HUES64 (cell line): ENCODE results near the gene CARM1.
"Not testable (repeated sequence)": the region's sequence is repeated elsewhere in the genome, so short reads cannot be mapped to it uniquely, and the experiment has no call there.

Source experiments
- H3K27ac ChIP-seq: 2 replicates; pipeline ENCODE4 v1.7.0; 2013; ENCODE audit warnings: low read depth, low read length, inconsistent platforms
- H3K27me3 ChIP-seq: 2 replicates; pipeline ENCODE4 v1.6.1; 2013; ENCODE audit warnings: mild to moderate bottlenecking, low read length; ENCODE audit not compliant: insufficient read depth
- H3K36me3 ChIP-seq: 2 replicates; pipeline ENCODE4 v1.6.1; 2013; ENCODE audit warnings: mild to moderate bottlenecking, low read length; ENCODE audit not compliant: insufficient read depth
- H3K4me1 ChIP-seq: 2 replicates; pipeline ENCODE4 v1.6.1; 2013; ENCODE audit warnings: mild to moderate bottlenecking, low read length, moderate library complexity; ENCODE audit not compliant: insufficient read depth
- H3K4me3 ChIP-seq: 2 replicates; pipeline ENCODE4 v1.5.1; 2013; ENCODE audit warnings: mild to moderate bottlenecking, low read length, moderate library complexity
- H3K9ac ChIP-seq: 2 replicates; pipeline ENCODE4 v1.6.1; 2013; ENCODE audit warnings: mild to moderate bottlenecking, low read depth, low read length
- H3K9me3 ChIP-seq: 2 replicates; pipeline ENCODE4 v1.6.1; 2013; ENCODE audit warnings: low read depth, low read length; ENCODE audit not compliant: insufficient read depth
- WGBS: fragments of 150-250, 120-280 bp; methylation state at CpG from one replicate; pipeline ENCODE4 v1.1.7; 2013; ENCODE audit warnings: missing lambda C conversion rate; 5-methylcytosine and 5-hydroxymethylcytosine counted together

The CARM1 gene

DNA sequence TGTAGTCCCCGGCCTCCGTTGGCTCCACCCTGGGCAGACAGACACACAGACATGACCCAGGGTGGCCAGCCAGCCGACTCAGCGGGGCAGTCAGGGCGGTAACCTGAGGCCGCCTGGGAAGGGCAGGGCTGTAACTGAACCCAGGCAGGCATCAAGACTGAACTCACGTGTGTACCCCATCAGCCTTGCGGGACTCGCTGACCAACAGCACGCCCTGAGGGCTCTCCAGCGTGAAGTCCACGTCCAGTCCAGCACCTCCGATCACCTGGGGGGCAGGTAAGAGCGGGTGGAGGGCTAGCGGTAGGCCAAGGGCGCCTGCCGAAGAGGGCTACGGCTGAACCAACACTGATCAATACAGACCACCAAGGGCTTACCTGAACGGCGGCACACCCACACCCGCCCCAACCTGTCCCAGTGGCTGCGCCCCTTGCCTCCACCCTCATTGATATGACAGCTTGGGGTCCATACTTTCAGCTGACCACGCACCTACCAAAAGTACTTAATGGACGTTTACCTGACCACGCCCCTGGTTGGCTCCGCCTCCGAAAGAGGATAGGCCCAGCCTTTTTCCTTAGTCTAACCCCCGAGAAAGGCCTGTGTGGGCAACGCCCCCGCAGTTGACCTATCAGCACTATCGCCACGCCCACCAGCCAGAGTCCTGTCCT is 36.1 kb upstream of the CARM1 start:
- Histone ChIP-seq H3K9ac (no peak overlapping the region), H3K36me3 (peaks cover 25% of the 10 kb centered on the region), H3K4me3 (peak overlapping the region; percentile 46), H3K4me1 (no peaks in the 10 kb centered on the region), H3K9me3 (peaks cover 12% of the 10 kb centered on the region; the same call in 1 of the 2 replicates), H3K27me3 (no peaks in the 10 kb centered on the region), H3K27ac (peak overlapping the region; percentile 11; the same call in 1 of the 2 replicates)
- WGBS: 62% methylated on average over 32 of the region's 32 CpGs

DNA sequence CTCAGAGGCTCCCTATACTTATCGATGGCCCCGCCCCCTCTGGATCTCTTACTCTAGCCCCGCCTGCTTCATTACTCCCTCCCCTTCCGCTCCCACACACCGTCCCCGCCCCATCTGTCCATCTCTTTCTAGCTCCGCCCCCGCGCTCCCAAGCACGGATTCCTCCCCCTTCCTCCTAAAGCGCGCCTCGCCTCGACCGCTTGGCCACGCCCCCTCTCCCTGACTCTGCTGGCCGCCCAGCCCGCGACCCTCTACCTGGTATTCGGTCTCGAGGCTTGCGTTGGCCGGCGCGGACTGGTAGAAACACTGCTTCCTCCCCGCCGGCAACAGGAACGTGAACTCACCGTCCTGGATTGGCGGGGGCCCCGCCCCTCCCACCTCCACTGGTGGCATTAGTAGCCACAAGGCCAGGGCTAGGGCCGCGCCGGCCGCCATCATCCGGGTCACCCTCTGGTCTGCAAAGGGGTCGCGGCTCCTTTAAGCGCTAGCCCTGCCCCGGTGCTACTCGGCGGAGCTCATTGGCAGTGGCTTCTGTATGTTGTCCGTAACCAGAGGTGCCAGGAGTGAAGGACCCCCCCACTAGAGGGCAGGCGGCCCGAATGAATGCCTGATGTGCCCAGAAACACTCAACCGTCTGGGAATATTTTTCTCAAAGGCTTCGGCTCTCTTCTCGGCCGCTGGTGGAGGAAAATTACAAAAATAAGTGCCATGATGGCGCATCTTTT is 35.4 kb upstream of the CARM1 start, which contains the start of gene TMED1:
Gene TMED1, minus strand, starts transcription at position 459 of the 725 bp plus-strand sequence. Its CDS starts 21 bp downstream, at position 438.
- peaks cover 25% of the 10 kb centered on the region for H3K36me3 ChIP-seq
- no peaks in the 10 kb centered on the region for H3K27me3 ChIP-seq
- peaks cover 12% of the 10 kb centered on the region; the same call in 1 of the 2 replicates for H3K9me3 ChIP-seq
- H3K27ac ChIP-seq: peak within 1 kb of the TSS; percentile 98
- WGBS: under 1% methylated on average over 50 of the region's 50 CpGs
- peak within 1 kb of the TSS; percentile 71 for H3K4me3 ChIP-seq
- H3K4me1 ChIP-seq: no peaks in the 10 kb centered on the region
- peak within 1 kb of the TSS; percentile 93 for H3K9ac ChIP-seq

DNA sequence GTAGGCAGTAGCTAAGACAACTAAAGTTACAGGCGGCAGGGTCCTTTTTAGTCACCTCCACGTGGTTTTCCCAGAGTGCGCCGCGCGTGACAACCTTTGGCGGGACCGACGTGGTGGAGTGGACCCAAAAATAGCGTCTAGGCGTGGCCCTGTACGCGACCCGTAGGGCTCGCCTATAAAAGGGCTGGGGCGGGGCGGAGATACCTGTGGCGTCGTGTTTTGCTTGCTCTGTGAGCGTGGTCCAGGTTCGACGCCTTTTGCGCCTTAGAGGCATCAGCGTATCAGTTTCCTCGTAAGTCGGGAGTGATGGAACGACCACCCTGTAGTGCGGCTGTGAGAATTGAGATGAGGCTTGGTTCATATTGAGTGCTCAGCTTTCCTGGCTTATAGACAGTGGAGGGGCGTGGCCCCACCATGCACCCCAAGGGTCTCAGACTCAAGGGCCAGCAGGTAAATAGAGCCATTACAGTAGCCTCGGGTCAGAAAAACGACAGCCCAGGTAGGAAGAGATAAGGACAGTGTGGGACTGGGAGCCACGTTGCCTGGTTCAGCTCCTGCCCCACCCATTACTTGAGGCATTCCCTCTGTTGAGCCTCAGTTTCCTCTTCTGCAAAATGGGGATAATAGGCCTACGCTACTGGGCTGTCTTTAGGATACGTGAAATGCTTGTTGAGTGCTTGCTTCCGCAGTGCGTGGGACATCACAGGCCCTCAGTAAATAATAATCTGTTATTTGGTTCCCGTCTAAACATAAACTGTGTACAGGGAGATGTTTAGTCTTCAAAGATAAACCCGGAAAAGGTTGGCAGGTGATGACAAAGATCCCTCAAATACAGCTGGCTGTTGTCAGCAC is 34.6 kb upstream of the CARM1 start:
- Histone ChIP-seq H3K4me3 (peak overlapping the region; percentile 71), H3K36me3 (peaks cover 25% of the 10 kb centered on the region), H3K9me3 (peaks cover 12% of the 10 kb centered on the region; the same call in 1 of the 2 replicates), H3K9ac (peak overlapping the region; percentile 93), H3K27ac (peak overlapping the region; percentile 98), H3K27me3 (no peaks in the 10 kb centered on the region), H3K4me1 (no peaks in the 10 kb centered on the region)
- 45% methylated on average over 38 of the region's 38 CpGs for WGBS

DNA sequence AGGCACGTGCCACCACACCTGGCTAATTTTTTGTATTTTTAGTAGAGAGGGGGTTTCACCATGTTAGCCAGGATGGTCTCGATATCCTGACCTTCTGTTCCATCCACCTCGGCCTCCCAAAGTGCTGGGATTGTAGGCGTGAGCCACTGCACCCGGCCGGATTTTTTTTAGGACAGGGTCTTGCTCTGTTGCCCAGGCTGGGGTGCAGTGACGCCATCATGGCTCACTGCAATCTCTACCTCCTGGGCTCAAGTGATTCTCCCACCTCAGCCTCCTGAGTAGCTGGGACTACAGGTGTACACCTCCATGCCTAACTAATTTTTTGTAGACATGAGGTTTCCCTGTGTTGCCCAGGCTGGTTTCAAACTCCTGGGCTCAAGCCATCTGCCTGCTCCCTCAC is 33.7 kb upstream of the CARM1 start:
- H3K36me3 ChIP-seq: peaks cover 15% of the 10 kb centered on the region
- not testable (repeated sequence) for H3K4me1 ChIP-seq, H3K4me3 ChIP-seq, H3K27ac ChIP-seq, H3K9ac ChIP-seq, H3K27me3 ChIP-seq
- H3K9me3 ChIP-seq: peaks cover 12% of the 10 kb centered on the region; the same call in 1 of the 2 replicates
- 94% methylated on average over 7 of the region's 7 CpGs for WGBS

DNA sequence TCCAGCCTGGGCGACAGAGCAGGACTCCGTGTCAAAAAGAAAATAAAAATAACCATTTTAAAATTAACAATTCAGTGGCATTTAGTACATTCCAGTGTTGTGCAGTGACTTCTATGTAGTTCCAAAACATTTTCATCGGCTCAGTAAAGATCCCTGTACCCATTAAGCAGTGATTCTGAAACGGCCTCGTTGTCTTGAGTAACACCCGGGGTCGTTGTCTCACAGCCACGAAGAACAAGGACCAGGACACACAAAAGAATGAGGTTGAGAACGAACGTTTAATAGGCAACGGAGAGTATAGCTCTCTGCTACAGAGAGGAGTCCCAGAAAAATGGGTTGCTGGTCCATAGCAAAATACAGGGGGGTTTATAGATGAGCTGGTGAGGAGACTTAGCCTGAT is 33.0 kb upstream of the CARM1 start:
- Histone ChIP-seq H3K27me3 (no peaks in the 10 kb centered on the region), H3K4me1 (no peaks in the 10 kb centered on the region), H3K27ac (no peak overlapping the region), H3K9ac (no peak overlapping the region), H3K9me3 (peaks cover 12% of the 10 kb centered on the region; the same call in 1 of the 2 replicates), H3K4me3 (no peak overlapping the region), H3K36me3 (peaks cover 8% of the 10 kb centered on the region)
- 91% methylated on average over 11 of the region's 11 CpGs for WGBS

DNA sequence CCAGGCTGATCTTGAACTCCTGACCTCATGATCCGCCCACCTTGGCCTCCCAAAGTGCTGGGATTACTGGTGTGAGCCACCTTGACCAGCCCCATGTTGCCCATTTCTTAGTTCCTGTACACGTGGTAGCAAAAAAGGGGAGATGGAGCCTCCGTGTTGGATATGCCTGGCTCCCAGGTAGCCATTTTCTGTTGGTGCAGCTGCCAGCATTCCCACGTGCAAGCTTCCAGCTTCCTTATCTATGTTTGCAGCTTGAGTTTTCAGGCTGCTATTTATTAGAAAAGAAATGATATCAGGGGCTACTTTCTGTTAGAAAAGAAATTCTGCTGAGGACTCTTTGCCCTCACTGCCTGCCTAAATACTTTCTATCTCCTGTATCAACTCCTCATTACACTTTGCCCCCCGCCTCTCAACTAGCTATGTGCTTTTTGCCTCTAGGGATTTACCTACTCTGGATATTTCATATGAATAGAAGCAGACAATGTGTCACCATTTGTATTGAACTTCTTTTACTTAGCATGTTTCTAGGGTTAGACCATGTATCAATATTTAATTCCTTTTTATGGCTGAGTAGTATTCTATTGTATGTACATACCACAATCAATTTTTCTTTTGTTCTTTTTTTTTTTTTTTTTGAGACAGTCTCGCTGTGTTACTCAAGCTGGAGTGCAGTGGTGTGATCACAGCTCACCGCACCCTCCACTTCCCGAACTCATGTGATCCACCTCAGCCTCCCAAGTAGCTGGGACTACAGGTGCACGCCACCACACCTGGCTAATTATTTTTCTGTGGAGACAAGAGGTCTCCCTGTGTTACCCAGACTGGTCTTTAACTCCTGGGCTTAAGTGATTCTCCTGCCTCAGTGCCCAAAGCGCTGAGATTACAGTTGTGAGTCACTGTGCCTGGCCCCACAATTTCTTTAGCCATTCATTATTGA is 32.0 kb upstream of the CARM1 start:
- Histone ChIP-seq H3K27me3 (no peaks in the 10 kb centered on the region), H3K9me3 (peaks cover 12% of the 10 kb centered on the region; the same call in 1 of the 2 replicates), H3K27ac (no peak overlapping the region), H3K4me1 (no peaks in the 10 kb centered on the region), H3K4me3 (no peak overlapping the region), H3K9ac (no peak overlapping the region), H3K36me3 (no peaks in the 10 kb centered on the region)
- 91% methylated on average over 10 of the region's 10 CpGs for WGBS

DNA sequence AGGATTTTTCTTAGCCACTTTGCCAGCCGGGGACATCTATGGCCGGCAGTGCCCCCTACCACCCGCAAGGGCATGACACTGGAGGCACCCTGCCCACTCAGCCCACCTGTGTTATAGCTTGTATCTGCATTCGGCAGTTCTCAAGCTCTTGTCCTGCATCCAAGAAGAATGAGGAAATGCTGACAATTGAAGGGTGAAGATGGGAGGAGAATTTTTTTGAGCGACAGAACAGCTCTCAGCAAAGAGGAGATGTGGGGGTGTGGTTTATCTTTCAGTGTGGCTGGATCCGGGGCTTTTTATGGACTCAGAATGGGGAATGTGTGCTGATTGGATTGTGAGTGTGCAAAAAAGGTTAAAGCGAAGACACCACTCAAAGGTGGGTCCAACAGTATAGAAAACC is 28.6 kb upstream of the CARM1 start:
- no peaks in the 10 kb centered on the region for H3K36me3 ChIP-seq
- no peak overlapping the region for H3K4me3 ChIP-seq
- no peaks in the 10 kb centered on the region for H3K4me1 ChIP-seq
- H3K27ac ChIP-seq: no peak overlapping the region
- peaks cover 9% of the 10 kb centered on the region; the same call in 1 of the 2 replicates for H3K9me3 ChIP-seq
- H3K27me3 ChIP-seq: no peaks in the 10 kb centered on the region
- 92% methylated on average over 7 of the region's 7 CpGs for WGBS
- no peak overlapping the region for H3K9ac ChIP-seq

DNA sequence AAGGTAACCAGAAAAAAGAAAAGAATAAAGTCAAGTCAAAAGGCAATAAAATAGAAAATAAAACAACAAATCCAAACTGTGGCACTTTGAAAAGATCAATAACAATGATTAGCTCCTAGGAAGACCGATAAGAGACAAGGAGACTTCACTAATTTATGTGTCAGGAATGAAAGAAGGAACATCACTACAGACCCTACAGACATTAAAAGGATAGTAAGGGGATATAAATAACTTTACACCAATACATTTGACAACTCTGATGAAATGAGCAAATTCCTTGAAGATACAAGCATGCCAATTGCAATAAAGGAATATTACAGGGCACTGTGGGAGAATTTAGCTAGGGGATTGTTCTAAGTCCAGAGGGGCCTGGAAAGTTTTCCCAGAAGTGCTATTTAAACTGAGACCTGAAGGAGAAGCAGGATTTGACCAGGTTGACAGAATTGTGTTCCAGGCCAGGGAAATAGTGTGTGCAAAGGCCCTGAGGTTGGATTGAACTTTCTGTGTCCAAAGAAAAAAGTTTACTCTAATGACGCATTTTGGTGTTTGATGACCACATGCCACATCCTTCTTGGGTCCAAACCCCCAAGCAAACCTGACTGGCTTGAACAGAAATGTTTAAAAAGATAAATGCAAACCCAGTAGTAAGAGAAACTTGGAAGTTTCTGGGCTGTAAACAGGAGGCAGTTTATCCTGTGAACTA is 24.7 kb upstream of the CARM1 start:
- Histone ChIP-seq H3K9ac (no peak overlapping the region), H3K4me3 (no peak overlapping the region), H3K27me3 (no peaks in the 10 kb centered on the region), H3K27ac (no peak overlapping the region), H3K4me1 (no peaks in the 10 kb centered on the region), H3K9me3 (peaks cover 5% of the 10 kb centered on the region; the same call in 1 of the 2 replicates), H3K36me3 (no peaks in the 10 kb centered on the region)
- 88% methylated on average over 1 of the region's 2 CpGs for WGBS

DNA sequence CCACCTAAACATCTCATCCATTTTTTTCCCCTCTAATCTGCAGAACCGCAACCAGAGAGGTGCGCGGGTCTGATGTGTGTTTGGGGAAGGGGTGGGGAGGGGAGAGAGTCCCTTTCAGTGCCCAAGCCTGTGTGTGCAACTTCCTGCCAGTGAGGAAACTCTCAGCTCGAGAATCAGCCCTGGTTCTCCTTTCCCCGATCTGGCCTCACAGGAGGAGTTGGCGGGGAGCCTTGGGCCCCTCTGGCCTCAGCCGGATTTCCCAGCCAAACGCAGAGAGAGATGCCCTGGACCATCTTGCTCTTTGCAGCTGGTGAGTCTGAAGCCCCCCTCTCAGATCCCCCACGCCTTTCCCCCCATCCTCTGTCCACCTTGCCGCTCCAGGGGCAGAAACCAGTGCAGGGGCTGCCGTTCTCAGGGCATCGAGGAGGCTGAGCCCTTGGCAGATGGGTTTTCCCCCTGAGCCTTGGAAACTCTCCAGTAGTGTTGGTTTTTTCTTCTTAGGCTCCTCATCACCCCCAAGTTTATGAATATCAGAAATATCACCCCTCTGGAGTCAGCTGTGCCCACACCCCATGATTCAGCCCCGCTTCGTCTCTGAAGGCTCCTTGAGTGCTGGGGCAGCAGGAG is 23.0 kb upstream of the CARM1 start, which contains the start of gene C19orf38:
Gene C19orf38, plus strand, starts transcription at position 186 of the 627 bp plus-strand sequence. Its CDS starts 94 bp downstream, at position 280.
- Histone ChIP-seq H3K27ac (no peak within 1 kb of the TSS), H3K4me1 (no peaks in the 10 kb centered on the region), H3K4me3 (no peak within 1 kb of the TSS), H3K9me3 (peaks cover 5% of the 10 kb centered on the region; the same call in 1 of the 2 replicates), H3K36me3 (no peaks in the 10 kb centered on the region), H3K27me3 (no peaks in the 10 kb centered on the region), H3K9ac (no peak within 1 kb of the TSS)
- 85% methylated on average over 13 of the region's 14 CpGs for WGBS
